GM12801 (cell line): ENCODE data around the gene MFAP4.

Experiments
- TF ChIP-seq, protein P1 (sequence below): IDR thresholded peaks from one replicate; pipeline ENCODE4 v1.5.1; 2011; ENCODE audit warnings: control low read depth; ENCODE audit not compliant: insufficient read length; ENCODE audit errors: extremely low read depth

Gene MFAP4

DNA sequence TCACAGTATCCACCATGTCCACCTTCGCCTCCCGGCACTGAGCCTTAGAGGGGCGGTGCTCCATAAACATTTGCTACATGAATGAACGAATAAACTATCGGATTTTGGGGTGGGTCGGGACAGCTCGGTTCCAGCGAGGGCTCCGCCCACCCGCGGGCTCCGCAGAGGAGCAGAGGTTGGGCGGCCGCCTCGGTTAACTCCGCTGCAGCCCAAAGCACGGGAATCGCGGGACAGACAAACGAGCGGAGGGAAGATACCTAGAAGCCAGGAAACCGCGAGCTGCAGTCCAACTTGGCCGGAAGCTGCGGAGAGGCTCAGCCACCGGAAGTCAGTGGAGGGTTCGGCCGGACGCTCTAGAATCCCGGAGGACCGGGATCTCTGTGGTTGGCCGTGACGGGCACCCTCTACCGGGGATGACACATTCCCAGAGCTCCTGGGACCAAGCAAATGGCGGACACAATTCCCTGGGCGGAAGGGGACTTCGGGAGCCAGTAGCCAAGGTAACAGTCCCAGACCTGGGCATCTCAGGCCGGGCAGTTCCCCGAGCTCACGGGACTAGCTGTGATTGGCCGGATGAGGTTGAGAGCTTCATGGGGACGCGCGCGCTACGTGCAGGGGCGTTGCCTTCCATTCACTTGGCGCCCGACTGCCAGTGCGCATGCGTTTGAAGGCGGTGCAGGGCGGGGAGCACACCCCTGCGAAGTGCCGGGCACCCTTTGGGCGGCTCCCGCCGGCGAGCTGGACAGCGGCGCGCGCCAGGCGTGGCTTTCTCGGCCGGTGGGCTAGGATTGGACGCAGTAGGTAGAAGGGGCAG, 9.2 kb downstream of the MFAP4 start:
- TF ChIP-seq, protein P1, sequence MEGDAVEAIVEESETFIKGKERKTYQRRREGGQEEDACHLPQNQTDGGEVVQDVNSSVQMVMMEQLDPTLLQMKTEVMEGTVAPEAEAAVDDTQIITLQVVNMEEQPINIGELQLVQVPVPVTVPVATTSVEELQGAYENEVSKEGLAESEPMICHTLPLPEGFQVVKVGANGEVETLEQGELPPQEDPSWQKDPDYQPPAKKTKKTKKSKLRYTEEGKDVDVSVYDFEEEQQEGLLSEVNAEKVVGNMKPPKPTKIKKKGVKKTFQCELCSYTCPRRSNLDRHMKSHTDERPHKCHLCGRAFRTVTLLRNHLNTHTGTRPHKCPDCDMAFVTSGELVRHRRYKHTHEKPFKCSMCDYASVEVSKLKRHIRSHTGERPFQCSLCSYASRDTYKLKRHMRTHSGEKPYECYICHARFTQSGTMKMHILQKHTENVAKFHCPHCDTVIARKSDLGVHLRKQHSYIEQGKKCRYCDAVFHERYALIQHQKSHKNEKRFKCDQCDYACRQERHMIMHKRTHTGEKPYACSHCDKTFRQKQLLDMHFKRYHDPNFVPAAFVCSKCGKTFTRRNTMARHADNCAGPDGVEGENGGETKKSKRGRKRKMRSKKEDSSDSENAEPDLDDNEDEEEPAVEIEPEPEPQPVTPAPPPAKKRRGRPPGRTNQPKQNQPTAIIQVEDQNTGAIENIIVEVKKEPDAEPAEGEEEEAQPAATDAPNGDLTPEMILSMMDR: no peak

DNA sequence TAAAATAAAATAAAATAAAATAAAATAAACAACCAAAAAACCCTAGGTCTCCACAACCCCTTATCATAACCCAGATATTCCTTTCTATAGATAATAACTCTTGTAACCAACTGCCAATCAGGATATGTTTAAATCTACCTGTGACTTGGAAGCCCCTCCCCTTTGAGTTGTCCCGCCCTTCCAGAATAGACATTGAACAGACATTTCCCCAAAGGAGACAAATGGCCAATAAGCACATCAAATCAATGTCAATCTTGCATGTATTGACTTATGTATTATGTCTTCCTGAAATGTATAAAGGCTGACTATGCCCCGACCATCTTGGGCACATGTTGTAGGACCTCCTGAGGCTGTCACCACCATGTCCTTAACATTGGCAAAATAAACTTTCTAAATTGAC, 10.2 kb downstream of the MFAP4 start:
- TF ChIP-seq, protein P1: no peak

DNA sequence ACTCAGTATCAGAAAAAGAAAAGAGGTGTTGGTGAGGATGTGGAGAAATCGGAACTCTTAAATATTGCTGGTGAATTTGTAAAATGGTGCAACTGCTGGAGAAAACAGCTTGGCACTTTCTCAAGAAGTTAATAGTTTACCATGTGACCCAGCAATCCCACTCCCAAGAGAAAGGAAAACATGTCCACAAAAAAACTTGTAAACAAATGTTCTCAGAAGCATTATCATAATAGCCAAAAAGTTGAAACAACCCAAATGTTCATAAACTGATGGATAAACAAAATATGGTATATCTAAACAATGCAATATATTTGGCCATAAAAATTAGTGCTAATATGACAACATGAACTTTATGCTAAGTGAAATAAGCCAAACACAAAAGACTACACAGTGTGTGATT, 11.3 kb downstream of the MFAP4 start:
- TF ChIP-seq, protein P1: no peak

DNA sequence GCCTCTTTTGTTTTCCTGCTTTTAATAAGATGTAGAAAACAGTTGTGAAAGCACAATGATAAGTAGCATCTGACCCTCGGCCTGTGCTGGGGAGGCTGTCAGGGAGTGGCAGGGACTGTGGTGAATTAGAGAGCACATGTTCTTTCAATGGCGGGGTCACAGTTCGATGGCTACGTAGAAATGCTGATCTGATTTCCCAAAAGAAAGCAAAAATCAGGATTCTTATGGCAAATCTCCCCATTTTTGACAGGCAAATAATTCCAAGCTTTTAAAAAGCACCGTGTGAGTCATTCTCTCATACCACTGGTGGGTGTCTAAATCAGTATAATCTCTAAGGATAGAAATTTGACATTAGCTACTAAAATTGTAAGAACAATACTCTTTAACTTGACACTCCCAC, 12.9 kb downstream of the MFAP4 start:
- TF ChIP-seq, protein P1: no peak

DNA sequence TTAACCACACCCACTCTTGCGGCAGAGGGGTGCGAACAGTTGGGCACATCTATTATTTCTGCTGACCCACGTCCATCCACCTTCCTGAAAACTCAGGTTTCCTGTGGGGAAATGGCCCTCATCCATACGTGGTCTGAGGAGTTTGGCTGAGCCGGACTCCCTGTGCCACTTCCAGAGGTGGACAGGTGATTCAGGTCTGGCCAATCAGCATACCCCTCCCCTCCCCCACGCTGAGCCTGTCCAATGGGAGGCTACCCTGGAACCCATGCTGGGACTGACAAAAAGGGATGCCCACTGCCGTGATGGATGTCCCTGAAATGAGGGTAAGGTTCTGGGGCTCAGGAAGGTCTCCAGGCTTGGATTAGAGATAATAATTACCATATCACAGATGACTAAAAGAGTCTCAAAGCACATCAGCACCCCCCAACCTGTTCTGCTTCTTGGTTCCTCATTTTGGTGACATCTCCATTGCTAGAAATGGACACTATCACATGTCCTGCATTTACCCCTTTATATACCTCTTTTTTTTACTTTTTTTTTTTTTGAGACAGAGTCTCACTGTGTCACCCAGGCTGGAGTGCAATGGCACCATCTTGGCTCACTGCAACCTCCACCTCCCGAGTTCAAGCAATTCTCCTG, 14.0 kb downstream of the MFAP4 start:
- TF ChIP-seq, protein P1: no peak

DNA sequence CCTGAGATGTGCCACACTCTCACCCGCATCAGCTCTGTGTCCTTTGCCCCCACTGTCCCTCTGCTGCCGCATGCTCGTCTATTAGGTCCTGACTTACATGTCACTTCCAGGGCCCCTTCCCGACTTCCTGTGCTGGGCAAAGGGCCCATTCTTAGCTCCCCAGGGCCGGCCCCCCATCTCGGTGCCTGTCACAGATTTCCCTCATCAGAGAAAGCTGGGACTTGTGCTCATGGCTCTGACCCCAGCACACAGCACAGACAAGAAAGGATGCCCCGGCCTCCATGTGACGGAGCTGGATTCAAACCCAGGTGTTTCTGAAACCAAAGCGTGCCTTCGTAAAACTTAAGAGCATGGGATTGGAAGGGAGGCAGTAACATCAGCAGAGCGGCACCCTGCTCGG, 14.6 kb downstream of the MFAP4 start:
- TF ChIP-seq, protein P1: no peak

DNA sequence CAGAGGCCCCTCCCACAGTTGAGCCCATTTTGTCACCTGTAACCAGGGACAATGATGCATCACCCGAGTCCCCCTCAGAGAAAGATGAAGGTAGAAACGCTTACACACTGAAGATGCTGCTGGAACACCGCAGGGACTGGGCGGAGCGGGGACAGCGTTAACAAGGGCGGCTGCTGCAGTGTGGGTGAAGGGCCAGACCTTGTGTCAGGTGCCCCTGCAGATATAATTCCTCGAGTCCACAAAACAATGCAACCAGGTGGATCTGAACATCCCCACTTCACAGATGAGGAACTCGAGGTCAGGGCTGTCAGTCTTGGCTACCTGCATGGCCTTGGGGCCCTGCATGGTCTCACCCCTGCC, 15.0 kb downstream of the MFAP4 start:
- TF ChIP-seq, protein P1: no peak
